GM21723 (cell line): ENCODE data around the gene SLC35F3.
"Not testable (repeated sequence)": the region's sequence is repeated elsewhere in the genome, so short reads cannot be mapped to it uniquely, and the experiment has no call there.

Source experiments
- ATAC-seq: cut with Tn5 transposase; IDR thresholded peaks from one replicate; pipeline ENCODE4 v1.9.1; 2021; ENCODE audit warnings: mild to moderate bottlenecking, moderate library complexity; ENCODE audit not compliant: unreplicated experiment

The SLC35F3 gene

DNA sequence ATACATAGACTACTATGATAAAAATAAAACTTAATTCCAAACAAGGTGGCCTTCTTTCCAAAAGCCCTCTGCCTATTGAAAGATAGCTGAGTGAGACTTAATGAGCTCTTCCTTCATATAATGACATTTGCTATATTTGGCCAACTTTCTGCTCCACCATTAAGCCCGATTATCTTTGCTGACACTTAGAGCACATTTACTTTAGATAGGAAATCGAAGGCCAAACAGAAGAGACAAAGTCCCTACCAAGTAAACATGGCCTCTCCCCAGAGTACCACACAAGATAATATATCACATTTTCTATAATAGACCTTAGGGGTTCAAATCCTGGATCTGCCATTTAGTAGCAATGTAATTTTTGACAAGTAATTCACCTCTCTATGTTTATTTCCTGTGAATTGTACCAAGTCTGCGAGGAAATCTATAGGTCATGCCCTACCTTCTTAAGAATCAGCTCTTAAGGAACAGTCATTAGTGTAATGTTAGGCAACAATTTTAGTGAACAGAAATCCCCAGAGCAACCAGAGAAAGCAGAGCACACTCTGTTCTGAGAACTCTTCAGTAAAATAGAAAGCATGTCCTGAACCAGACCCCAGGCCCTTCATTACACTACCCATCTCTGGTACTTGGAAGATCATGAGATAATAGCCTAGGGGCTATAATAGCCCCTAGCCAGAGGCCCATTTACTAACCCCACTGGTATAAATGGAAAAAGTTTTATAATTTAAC, 451.5 kb downstream of the SLC35F3 start:
- ATAC-seq, result no peak

DNA sequence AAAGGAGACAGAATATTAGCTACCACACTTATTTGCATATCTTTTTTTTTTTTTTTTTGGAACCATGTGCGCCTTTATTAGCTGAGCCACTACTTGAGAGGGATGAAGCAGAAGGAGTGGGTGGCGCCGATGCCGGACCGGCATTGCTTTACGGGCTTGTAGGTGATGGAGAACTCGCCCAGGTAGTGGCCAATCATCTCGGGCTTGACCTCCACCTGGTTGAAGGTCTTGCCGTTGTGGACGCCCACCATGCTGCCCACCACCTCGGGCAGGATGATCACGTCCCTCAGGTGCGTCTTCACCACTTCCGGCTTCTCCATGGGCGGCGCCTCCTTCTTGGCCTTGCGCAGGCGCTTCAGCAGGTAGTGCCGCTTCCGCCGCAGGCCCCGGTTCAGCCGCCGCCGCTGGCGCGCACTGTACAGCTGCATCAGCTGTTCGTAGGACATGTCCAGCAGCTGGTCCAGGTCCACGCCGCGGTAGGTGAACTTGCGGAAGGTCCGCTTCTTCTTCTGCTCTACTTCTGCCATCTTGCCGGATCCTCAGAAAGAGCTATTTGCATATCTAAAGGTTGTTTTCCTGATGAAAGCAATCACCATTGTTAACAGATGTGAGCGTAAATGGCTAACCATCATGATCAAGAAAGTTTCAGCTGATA, 452.3 kb downstream of the SLC35F3 start:
- ATAC-seq, result not testable (repeated sequence)

- no peak for ATAC-seq
Measured at GRCh38 chr1:234357831-234358230, 453.4 kb downstream of the SLC35F3 start.

- no peak for ATAC-seq
Measured at GRCh38 chr1:234361102-234361603, 456.7 kb downstream of the SLC35F3 start.

GRCh38 chr1:234362558-234362957, 458.1 kb downstream of the SLC35F3 start:
- no peak for ATAC-seq

- no peak for ATAC-seq
Measured at GRCh38 chr1:234368320-234369032, 464.0 kb downstream of the SLC35F3 start.

DNA sequence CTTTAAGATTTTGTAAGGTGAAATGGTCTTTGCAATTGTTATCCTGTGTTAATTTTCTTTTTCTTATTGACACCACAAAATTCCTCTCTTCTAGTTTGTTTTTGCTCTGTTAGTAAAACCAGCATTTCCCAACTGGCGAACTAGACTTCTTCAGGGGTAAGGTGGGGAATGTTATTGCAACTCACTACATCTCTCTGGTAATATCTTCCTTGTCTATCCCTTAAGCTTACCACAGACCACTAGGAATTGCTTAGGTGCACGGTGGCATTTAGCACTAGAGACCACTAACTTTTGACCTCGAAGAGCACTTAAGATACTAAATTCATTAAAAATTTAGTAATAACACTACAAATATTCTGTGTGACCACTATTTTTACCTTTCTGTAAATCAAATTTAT, 464.6 kb downstream of the SLC35F3 start:
- ATAC-seq, result no peak

DNA sequence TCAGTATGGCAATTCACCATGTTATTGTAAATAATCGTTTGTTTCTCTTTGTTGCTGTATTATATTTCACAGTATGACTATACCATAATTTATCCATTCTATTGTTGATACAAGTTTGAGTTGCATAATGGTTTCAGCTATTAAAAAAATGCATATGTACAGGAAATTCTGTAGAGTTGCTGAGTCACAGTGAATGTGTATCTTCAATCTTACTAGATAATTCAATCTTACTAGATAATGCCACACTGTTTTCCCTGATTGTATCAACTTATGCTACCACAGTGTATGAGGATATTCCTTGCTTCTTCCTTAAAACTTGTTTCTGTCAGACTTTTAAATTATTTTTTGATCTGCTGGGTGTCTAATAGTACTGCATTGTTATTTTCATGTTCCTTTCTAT, 465.3 kb downstream of the SLC35F3 start:
- no peak for ATAC-seq

DNA sequence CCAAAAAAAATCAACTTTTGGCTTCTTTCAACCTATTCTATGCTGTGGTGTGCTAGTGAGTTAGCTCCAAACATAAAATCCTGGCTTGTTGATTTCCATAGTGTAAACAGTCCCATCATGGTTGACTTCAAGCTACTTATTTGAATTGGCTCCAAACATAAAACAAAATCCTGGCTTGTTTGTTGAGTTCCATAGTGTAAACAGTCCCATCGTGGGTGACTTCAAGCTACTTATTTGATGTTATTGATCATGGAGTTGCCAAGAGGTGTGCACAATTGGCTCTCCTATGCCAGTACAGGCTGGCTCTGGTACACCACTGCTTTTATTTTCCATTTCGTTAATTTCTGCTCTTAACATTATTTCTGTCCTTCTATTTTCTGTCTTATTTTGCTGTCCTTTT, 466.9 kb downstream of the SLC35F3 start:
- ATAC-seq, result no peak

- no peak for ATAC-seq
Measured at GRCh38 chr1:234372011-234372757, 467.7 kb downstream of the SLC35F3 start.

- ATAC-seq, result peak; percentile 92
Measured at GRCh38 chr1:234373064-234373958, 468.8 kb downstream of the SLC35F3 start, which contains the start of gene COA6. Gene COA6, plus strand, starts transcription at chr1:234373456. Its CDS starts 11 bp downstream, at chr1:234373467.

DNA sequence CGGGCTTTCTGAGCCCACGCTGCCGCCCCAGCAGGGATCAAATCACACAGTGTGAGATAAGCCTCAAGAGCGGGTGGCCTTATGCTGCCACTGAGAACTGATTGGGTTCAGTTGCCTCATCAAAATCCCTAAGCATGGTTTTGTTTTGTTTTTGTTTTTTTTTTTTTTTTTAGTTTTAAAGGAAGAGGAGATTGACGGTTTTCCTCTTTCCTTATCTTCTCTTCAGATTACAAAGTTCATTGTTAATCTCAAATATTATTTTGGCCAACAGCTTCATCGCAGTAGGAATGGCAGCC, 469.4 kb downstream of the SLC35F3 start:
- peak; percentile 24 for ATAC-seq
